K562 treated with DMSO at 1 percent for 48 hours (cell line): ENCODE measurements around the gene CTDSPL. TPM values are rescaled to one million over a fixed set of nuclear protein-coding genes. Genes with fewer than 3 reads are reported as not detected.

ENCODE experiments used
- total RNA-seq: library from RNA; unstranded; fragments of 300-600 nt; gene quantifications from 2 replicates; pipeline ENCODE4 v1.2.3, GENCODE V29; 2022; ENCODE audit warnings: low replicate concordance; ENCODE audit errors: extremely low read depth

The CTDSPL gene
- not detected in 2 replicates for total RNA-seq

GRCh38 chr3:37861620-37862041, at the start of gene CTDSPL:
Gene CTDSPL, plus strand, starts transcription at chr3:37861880. Its CDS starts 320 bp downstream, at chr3:37862200.

GRCh38 chr3:37990527-37990926, 128.8 kb downstream of the CTDSPL start, which contains the start of gene VILL:
Gene VILL, plus strand, starts transcription at chr3:37990786. Its CDS starts 2,887 bp downstream, at chr3:37993673.

GRCh38 chr3:38029400-38030125, 167.9 kb downstream of the CTDSPL start, which contains the start of gene PLCD1:
Gene PLCD1, minus strand, starts transcription at chr3:38029642. Its CDS starts 103 bp downstream, at chr3:38029539.

Other genes starting within 250 kb of the CTDSPL start
- not detected in 2 replicates for gene VILL, start 128.9 kb downstream of the CTDSPL start, total RNA-seq
- not detected in 2 replicates for gene PLCD1, start 167.8 kb downstream of the CTDSPL start, total RNA-seq
- not detected in 2 replicates for gene DLEC1, start 177.3 kb downstream of the CTDSPL start, total RNA-seq